ENCODE data around the gene ASCL4.
"Not testable (repeated sequence)": the region's sequence is repeated elsewhere in the genome, so short reads cannot be mapped to it uniquely, and the experiment has no call there.

ASCL4 gene

GRCh38 chr12:107774349-107775029 is at the start of gene ASCL4:
Gene ASCL4 (plus strand): TSS chr12:107774704. CDS start chr12:107775219, 515 bp downstream.
- Histone ChIP-seq H3K36me3 (ENCODE audit: control insufficient read depth in 1 of 2, insufficient read depth in 2 of 2, low read length in 2 of 2) (no peaks in the 10 kb centered on the region), H3K4me1 (ENCODE audit: control insufficient read depth in 1 of 2, insufficient read depth in 2 of 2, low read length in 2 of 2) (peaks cover 0 to 4% of the 10 kb centered on the region in 2 donors), H3K4me3 (ENCODE audit: low read depth in 1 of 2, low read length in 2 of 2) (peak within 1 kb of the TSS in 1 of 2 donors; percentile 34), H3K27me3 (ENCODE audit: control insufficient read depth in 1 of 2, insufficient read depth in 2 of 2, low read length in 2 of 2) (peaks cover 16 to 39% of the 10 kb centered on the region in 2 donors), H3K27ac (ENCODE audit: low read depth, low read length) (no peak within 1 kb of the TSS), H3K9ac (ENCODE audit: low read depth in 1 of 2, low read length in 2 of 2) (no peak within 1 kb of the TSS), H3K9me3 (ENCODE audit: control insufficient read depth in 1 of 2, low read length in 2 of 2) (no peaks in the 10 kb centered on the region)

GRCh38 chr12:107727327-107727726 is 47.2 kb upstream of the ASCL4 start:
- not testable (repeated sequence) for H3K9ac ChIP-seq (ENCODE audit: low read depth in 1 of 2, low read length in 2 of 2); H3K9me3 ChIP-seq (ENCODE audit: control insufficient read depth in 1 of 2, low read length in 2 of 2); H3K36me3 ChIP-seq (ENCODE audit: control insufficient read depth in 1 of 2, insufficient read depth in 2 of 2, low read length in 2 of 2); H3K27me3 ChIP-seq (ENCODE audit: control insufficient read depth in 1 of 2, insufficient read depth in 2 of 2, low read length in 2 of 2); H3K4me3 ChIP-seq (ENCODE audit: low read depth in 1 of 2, low read length in 2 of 2); H3K4me1 ChIP-seq (ENCODE audit: control insufficient read depth in 1 of 2, insufficient read depth in 2 of 2, low read length in 2 of 2); H3K27ac ChIP-seq (ENCODE audit: low read depth, low read length)

- H3K27ac ChIP-seq (ENCODE audit: low read depth, low read length); H3K4me1 ChIP-seq (ENCODE audit: control insufficient read depth in 1 of 2, insufficient read depth in 2 of 2, low read length in 2 of 2); H3K9me3 ChIP-seq (ENCODE audit: control insufficient read depth in 1 of 2, low read length in 2 of 2); H3K9ac ChIP-seq (ENCODE audit: low read depth in 1 of 2, low read length in 2 of 2); H3K36me3 ChIP-seq (ENCODE audit: control insufficient read depth in 1 of 2, insufficient read depth in 2 of 2, low read length in 2 of 2); H3K27me3 ChIP-seq (ENCODE audit: control insufficient read depth in 1 of 2, insufficient read depth in 2 of 2, low read length in 2 of 2); H3K4me3 ChIP-seq (ENCODE audit: low read depth in 1 of 2, low read length in 2 of 2): not testable (repeated sequence)
Measured at GRCh38 chr12:107727742-107728141, 46.8 kb upstream of the ASCL4 start.

- Histone ChIP-seq H3K4me1 (ENCODE audit: control insufficient read depth in 1 of 2, insufficient read depth in 2 of 2, low read length in 2 of 2) (no peaks in the 10 kb centered on the region), H3K36me3 (ENCODE audit: control insufficient read depth in 1 of 2, insufficient read depth in 2 of 2, low read length in 2 of 2) (peaks cover 27 to 32% of the 10 kb centered on the region in 2 donors), H3K9me3 (ENCODE audit: control insufficient read depth in 1 of 2, low read length in 2 of 2) (no peaks in the 10 kb centered on the region), H3K27ac (ENCODE audit: low read depth, low read length) (no peak overlapping the region), H3K27me3 (ENCODE audit: control insufficient read depth in 1 of 2, insufficient read depth in 2 of 2, low read length in 2 of 2) (no peaks in the 10 kb centered on the region), H3K9ac (ENCODE audit: low read depth in 1 of 2, low read length in 2 of 2) (no peak overlapping the region), H3K4me3 (ENCODE audit: low read depth in 1 of 2, low read length in 2 of 2) (no peak overlapping the region)
Measured at GRCh38 chr12:107730618-107731341, 43.7 kb upstream of the ASCL4 start.

- no peaks in the 10 kb centered on the region for H3K9me3 ChIP-seq (ENCODE audit: control insufficient read depth in 1 of 2, low read length in 2 of 2)
- H3K9ac ChIP-seq (ENCODE audit: low read depth in 1 of 2, low read length in 2 of 2), result no peak overlapping the region
- H3K36me3 ChIP-seq (ENCODE audit: control insufficient read depth in 1 of 2, insufficient read depth in 2 of 2, low read length in 2 of 2), result peaks cover 28 to 38% of the 10 kb centered on the region in 2 donors
- H3K4me3 ChIP-seq (ENCODE audit: low read depth in 1 of 2, low read length in 2 of 2), result no peak overlapping the region
- no peaks in the 10 kb centered on the region for H3K4me1 ChIP-seq (ENCODE audit: control insufficient read depth in 1 of 2, insufficient read depth in 2 of 2, low read length in 2 of 2)
- no peak overlapping the region for H3K27ac ChIP-seq (ENCODE audit: low read depth, low read length)
- H3K27me3 ChIP-seq (ENCODE audit: control insufficient read depth in 1 of 2, insufficient read depth in 2 of 2, low read length in 2 of 2), result no peaks in the 10 kb centered on the region
Measured at GRCh38 chr12:107731366-107731765, 43.1 kb upstream of the ASCL4 start.

- H3K4me3 ChIP-seq (ENCODE audit: low read depth in 1 of 2, low read length in 2 of 2), result no peak overlapping the region
- H3K9ac ChIP-seq (ENCODE audit: low read depth in 1 of 2, low read length in 2 of 2), result no peak overlapping the region
- no peaks in the 10 kb centered on the region for H3K9me3 ChIP-seq (ENCODE audit: control insufficient read depth in 1 of 2, low read length in 2 of 2)
- no peaks in the 10 kb centered on the region for H3K4me1 ChIP-seq (ENCODE audit: control insufficient read depth in 1 of 2, insufficient read depth in 2 of 2, low read length in 2 of 2)
- H3K27me3 ChIP-seq (ENCODE audit: control insufficient read depth in 1 of 2, insufficient read depth in 2 of 2, low read length in 2 of 2), result no peaks in the 10 kb centered on the region
- H3K27ac ChIP-seq (ENCODE audit: low read depth, low read length), result no peak overlapping the region
- H3K36me3 ChIP-seq (ENCODE audit: control insufficient read depth in 1 of 2, insufficient read depth in 2 of 2, low read length in 2 of 2), result peaks cover 34 to 48% of the 10 kb centered on the region in 2 donors
Measured at GRCh38 chr12:107732365-107732764, 42.1 kb upstream of the ASCL4 start.

- H3K4me3 ChIP-seq (ENCODE audit: low read depth in 1 of 2, low read length in 2 of 2), result no peak overlapping the region
- H3K9me3 ChIP-seq (ENCODE audit: control insufficient read depth in 1 of 2, low read length in 2 of 2), result no peaks in the 10 kb centered on the region
- H3K27ac ChIP-seq (ENCODE audit: low read depth, low read length), result no peak overlapping the region
- peaks cover 49 to 65% of the 10 kb centered on the region in 2 donors for H3K36me3 ChIP-seq (ENCODE audit: control insufficient read depth in 1 of 2, insufficient read depth in 2 of 2, low read length in 2 of 2)
- H3K27me3 ChIP-seq (ENCODE audit: control insufficient read depth in 1 of 2, insufficient read depth in 2 of 2, low read length in 2 of 2), result no peaks in the 10 kb centered on the region
- no peaks in the 10 kb centered on the region for H3K4me1 ChIP-seq (ENCODE audit: control insufficient read depth in 1 of 2, insufficient read depth in 2 of 2, low read length in 2 of 2)
- no peak overlapping the region for H3K9ac ChIP-seq (ENCODE audit: low read depth in 1 of 2, low read length in 2 of 2)
Measured at GRCh38 chr12:107734139-107734538, 40.4 kb upstream of the ASCL4 start.

GRCh38 chr12:107735763-107736162 is 38.7 kb upstream of the ASCL4 start:
- no peak overlapping the region for H3K9ac ChIP-seq (ENCODE audit: low read depth in 1 of 2, low read length in 2 of 2)
- no peaks in the 10 kb centered on the region for H3K27me3 ChIP-seq (ENCODE audit: control insufficient read depth in 1 of 2, insufficient read depth in 2 of 2, low read length in 2 of 2)
- H3K9me3 ChIP-seq (ENCODE audit: control insufficient read depth in 1 of 2, low read length in 2 of 2), result no peaks in the 10 kb centered on the region
- H3K4me1 ChIP-seq (ENCODE audit: control insufficient read depth in 1 of 2, insufficient read depth in 2 of 2, low read length in 2 of 2), result no peaks in the 10 kb centered on the region
- H3K27ac ChIP-seq (ENCODE audit: low read depth, low read length), result no peak overlapping the region
- no peak overlapping the region for H3K4me3 ChIP-seq (ENCODE audit: low read depth in 1 of 2, low read length in 2 of 2)
- H3K36me3 ChIP-seq (ENCODE audit: control insufficient read depth in 1 of 2, insufficient read depth in 2 of 2, low read length in 2 of 2), result peaks cover 55 to 81% of the 10 kb centered on the region in 2 donors

- Histone ChIP-seq H3K27me3 (ENCODE audit: control insufficient read depth in 1 of 2, insufficient read depth in 2 of 2, low read length in 2 of 2) (no peaks in the 10 kb centered on the region), H3K9me3 (ENCODE audit: control insufficient read depth in 1 of 2, low read length in 2 of 2) (no peaks in the 10 kb centered on the region), H3K36me3 (ENCODE audit: control insufficient read depth in 1 of 2, insufficient read depth in 2 of 2, low read length in 2 of 2) (peaks cover 66 to 92% of the 10 kb centered on the region in 2 donors), H3K4me3 (ENCODE audit: low read depth in 1 of 2, low read length in 2 of 2) (no peak overlapping the region), H3K27ac (ENCODE audit: low read depth, low read length) (no peak overlapping the region), H3K4me1 (ENCODE audit: control insufficient read depth in 1 of 2, insufficient read depth in 2 of 2, low read length in 2 of 2) (no peaks in the 10 kb centered on the region), H3K9ac (ENCODE audit: low read depth in 1 of 2, low read length in 2 of 2) (no peak overlapping the region)
Measured at GRCh38 chr12:107736914-107737313, 37.6 kb upstream of the ASCL4 start.

GRCh38 chr12:107748472-107748871 is 26.0 kb upstream of the ASCL4 start:
- no peak overlapping the region for H3K4me3 ChIP-seq (ENCODE audit: low read depth in 1 of 2, low read length in 2 of 2)
- H3K36me3 ChIP-seq (ENCODE audit: control insufficient read depth in 1 of 2, insufficient read depth in 2 of 2, low read length in 2 of 2), result peaks cover 33 to 78% of the 10 kb centered on the region in 2 donors
- H3K27me3 ChIP-seq (ENCODE audit: control insufficient read depth in 1 of 2, insufficient read depth in 2 of 2, low read length in 2 of 2), result no peaks in the 10 kb centered on the region
- H3K27ac ChIP-seq (ENCODE audit: low read depth, low read length), result no peak overlapping the region
- no peaks in the 10 kb centered on the region for H3K9me3 ChIP-seq (ENCODE audit: control insufficient read depth in 1 of 2, low read length in 2 of 2)
- no peak overlapping the region for H3K9ac ChIP-seq (ENCODE audit: low read depth in 1 of 2, low read length in 2 of 2)
- peaks cover 0 to 2% of the 10 kb centered on the region in 2 donors for H3K4me1 ChIP-seq (ENCODE audit: control insufficient read depth in 1 of 2, insufficient read depth in 2 of 2, low read length in 2 of 2)
